HL-60/S4 treated with retinoic acid at 250 ng/mL for 4 days and 3 days (cell line): ENCODE data around the gene BSPH1.
"Not testable (repeated sequence)": the region's sequence is repeated elsewhere in the genome, so short reads cannot be mapped to it uniquely, and the experiment has no call there.

Experiments used
- in situ Hi-C: fragments of 300-500 bp; cut with MboI; formaldehyde crosslinking; loops from 2 replicates; pipeline ENCODE4 v1.7.0; 2022; ENCODE audit warnings: low sequenced_read_pairs

The BSPH1 gene

GRCh38 chr19:47992070-47992469, at the start of gene BSPH1:
TSS of gene BSPH1 (minus strand) at chr19:47992170. CDS start at chr19:47992081, 89 bp downstream.
- in situ Hi-C loops: no loop called here

- in situ Hi-C loops: no loop called here
Observed at GRCh38 chr19:48036765-48037164, 44.8 kb upstream of the BSPH1 start.

GRCh38 chr19:48033604-48034003, 41.6 kb upstream of the BSPH1 start:
- in situ Hi-C loops: no loop called here

- in situ Hi-C loops: no loop called here
Observed at GRCh38 chr19:48030073-48030472, 38.1 kb upstream of the BSPH1 start.

- in situ Hi-C loops: no loop called here
Observed at GRCh38 chr19:48029431-48029830, 37.5 kb upstream of the BSPH1 start.

- in situ Hi-C loops: no loop called here
Observed at GRCh38 chr19:48025480-48025879, 33.5 kb upstream of the BSPH1 start.

- in situ Hi-C loops: no loop called here
Observed at GRCh38 chr19:48023518-48023917, 31.5 kb upstream of the BSPH1 start.

GRCh38 chr19:48023011-48023410, 31.0 kb upstream of the BSPH1 start:
- in situ Hi-C loops: no loop called here

- in situ Hi-C loops: no loop called here
Observed at GRCh38 chr19:48020686-48021085, 28.7 kb upstream of the BSPH1 start.

GRCh38 chr19:48010932-48011758, 19.2 kb upstream of the BSPH1 start:
- in situ Hi-C loops: no loop called here

GRCh38 chr19:48006762-48007161, 14.8 kb upstream of the BSPH1 start:
- in situ Hi-C loops: no loop called here

- in situ Hi-C loops: no loop called here
Observed at GRCh38 chr19:48004236-48004635, 12.3 kb upstream of the BSPH1 start.

GRCh38 chr19:48000846-48001245, 8.9 kb upstream of the BSPH1 start:
- in situ Hi-C loops: no loop called here

GRCh38 chr19:47998800-47999199, 6.8 kb upstream of the BSPH1 start:
- in situ Hi-C loops: no loop called here

- in situ Hi-C loops: no loop called here
Observed at GRCh38 chr19:47996230-47996727, 4.3 kb upstream of the BSPH1 start.

GRCh38 chr19:47994209-47994802, 2.3 kb upstream of the BSPH1 start, which contains the start of gene ELSPBP1:
TSS of gene ELSPBP1 (plus strand) at chr19:47994632. CDS start at chr19:48008668, 14,036 bp downstream.
- in situ Hi-C loops: no loop called here

GRCh38 chr19:47991191-47991808, 670 bp downstream of the BSPH1 start:
- in situ Hi-C loops: no loop called here

- in situ Hi-C loops: no loop called here
Observed at GRCh38 chr19:47973529-47973928, 18.4 kb downstream of the BSPH1 start.

- in situ Hi-C loops: not testable (repeated sequence)
Observed at GRCh38 chr19:47955936-47956335, 36.0 kb downstream of the BSPH1 start.

- in situ Hi-C loops: not testable (repeated sequence)
Observed at GRCh38 chr19:47952132-47952531, 39.8 kb downstream of the BSPH1 start.

- in situ Hi-C loops: not testable (repeated sequence)
Observed at GRCh38 chr19:47949852-47950521, 42.0 kb downstream of the BSPH1 start.
